Heart left ventricle (tissue), 16 donors: Measurements from ENCODE around the gene AJUBA. TPM values are rescaled to one million over a fixed set of nuclear protein-coding genes. Genes with fewer than 3 reads are reported as not detected.

ENCODE experiments used
- ATAC-seq, 4 donors: fragments of 200-7000 bp; cut with Tn5 transposase; one replicate each; pipeline ENCODE4 v1.9.1; 2020 to 2022; ENCODE audit warnings: moderate library complexity in 4 of 4, mild to moderate bottlenecking in 3 of 4, moderate number of reproducible peaks in 1 of 4
- DNase-seq, 5 donors: peaks; one replicate each; pipeline ENCODE4 v3.0.0-alpha.2; 2020
- H3K27ac ChIP-seq, 12 donors: fragments of 200-600 bp; sonication (generic) in 4 of 12; one replicate each; pipeline versions ENCODE4 v1.5.0 to v1.8.0; 2016 to 2022; ENCODE audit warnings: mild to moderate bottlenecking in 2 of 12
- H3K27me3 ChIP-seq, 9 donors: fragments of 200-600 bp; sonication (generic) in 2 of 9; one replicate each; pipeline versions ENCODE4 v1.5.1 to v1.8.0; 2016 to 2022; ENCODE audit warnings: mild to moderate bottlenecking in 3 of 9
- H3K36me3 ChIP-seq, 9 donors: fragments of 200-600 bp; sonication (generic) in 2 of 9; one replicate each; pipeline versions ENCODE4 v1.5.0 to v1.8.0; 2018 to 2022; ENCODE audit warnings: mild to moderate bottlenecking in 2 of 9
- H3K4me1 ChIP-seq, 12 donors: fragments of 200-600 bp; sonication (generic) in 4 of 12; one replicate each; pipeline versions ENCODE4 v1.5.0 to v1.8.0; 2016 to 2022; ENCODE audit warnings: mild to moderate bottlenecking in 3 of 12
- H3K4me3 ChIP-seq, 12 donors: fragments of 200-600 bp; sonication (generic) in 4 of 12; one replicate each; pipeline versions ENCODE4 v1.5.0 to v1.8.0; 2017 to 2022; ENCODE audit warnings: mild to moderate bottlenecking in 9 of 12, moderate library complexity in 4 of 12
- H3K9me3 ChIP-seq, 12 donors: fragments of 200-600 bp; sonication (generic) in 4 of 12; one replicate each; pipeline versions ENCODE4 v1.5.0 to v1.8.0; 2016 to 2022; ENCODE audit warnings: mild to moderate bottlenecking in 1 of 12
- POLR2A ChIP-seq, 2 donors: fragments of 450-650 bp; IDR thresholded peaks; one replicate each; pipeline ENCODE4 v1.6.1; 2017; ENCODE audit warnings: antibody characterized with exemption in 2 of 2, mild to moderate bottlenecking in 2 of 2, moderate library complexity in 2 of 2
- WGBS, 4 donors: extraction: QIAGEN DNeasy Blood & Tissue Kit in 2 of 4; methylation state at CpG; one replicate each; pipeline versions ENCODE4 v1.1.5 to v1.1.7; 2013 to 2018; 5-methylcytosine and 5-hydroxymethylcytosine counted together
- intact Hi-C, 10 donors: fragments of 100-400 bp; cut with DNase I; formaldehyde crosslinking; loops; one replicate each; pipeline versions ENCODE4 v1.11.1 to v1.14.2; 2022
- polyA plus RNA-seq, 2 donors: library from polyadenylated mRNA; stranded (reverse); fragments of 200-250 nt; gene quantifications; one replicate each; pipeline ENCODE4 v1.2.3, GENCODE V29; 2013
- total RNA-seq, 9 donors: library from RNA; depleted of rRNA in 2 of 9; stranded (reverse); fragments of >200 nt in 2 of 9; fragmentation: NEBNext Ultra II Directional in 3 of 9; extraction: Animal tissue kit (Norgen Biotek cat#: 25700) in 3 of 9; gene quantifications; one replicate each; pipeline versions ENCODE4 v1.1.0 to v1.2.4, GENCODE V29; 2016 to 2023
- TF ChIP-seq, protein P1 (sequence below), 12 donors: fragments of 200-600 bp; sonication (generic) in 4 of 12; IDR thresholded peaks; one replicate each; pipeline versions ENCODE4 v1.5.0 to v1.8.0; 2018 to 2022; ENCODE audit warnings: antibody characterized with exemption in 12 of 12, mild to moderate bottlenecking in 5 of 12
- donor health status: ischemic (EF 13 %, LVEDD 7.1; RV severe dilation, severe dysfunction).
- donor health status: healthy with polysubstance abuse.
- donor health status: DM: no; HTN: yes; CAD: no.
- donor health status: DM: no; HTN: no; CAD: no.
- donor health status: ischemic (EF 25% LVEDD 6.9; RV normal size, moderate dysfunction).
- donor health status: ischemic (EF 25% LVEDD 5.7; RV mildly dilated, moderate dysfunction).
- donor health status: healthy.
- donor health status: DM: yes; HTN: yes; CAD: no.
- donor health status: ischemic (EF 35%, LVEDD 5.7; RV mildly dilated, moderate dysfunction).
- donor health status: nonischemic (EF 11% LVEDD 7.7; RV severe dilation, severe dysfunction).
- donor health status: DM: yes; HTN: yes; CAD: no.
- donor health status: PGD.
- donor health status: ischemic (EF 29% LVEDD 5.4; RV normal size, mild dysfunction).
- donor health status: nonischemic (EF 23%, LVEDD 6.1; RV moderate dilation, normal function).

AJUBA gene
- total and polyA plus RNA-seq, 11 donors, result 5.6 to 18.0 (median 9.9) TPM

GRCh38 chr14:22945642-22946041, 36.7 kb downstream of the AJUBA start:
- no peaks in the 10 kb centered on the region for H3K9me3 ChIP-seq
- no peaks in the 10 kb centered on the region for H3K4me1 ChIP-seq
- no peak overlapping the region for H3K4me3 ChIP-seq
- no peak for DNase-seq
- H3K27ac ChIP-seq, result no peak overlapping the region
- H3K27me3 ChIP-seq, result no peaks in the 10 kb centered on the region
- intact Hi-C loops, result no loop called here
- ATAC-seq, result no peak
- peaks cover 0 to 86% (median 62%) of the 10 kb centered on the region in 9 donors for H3K36me3 ChIP-seq
- WGBS, 4 donors, result 97 to 99% (median 98%) methylated on average over 3 of the region's 3 CpGs
- TF ChIP-seq, protein P1, sequence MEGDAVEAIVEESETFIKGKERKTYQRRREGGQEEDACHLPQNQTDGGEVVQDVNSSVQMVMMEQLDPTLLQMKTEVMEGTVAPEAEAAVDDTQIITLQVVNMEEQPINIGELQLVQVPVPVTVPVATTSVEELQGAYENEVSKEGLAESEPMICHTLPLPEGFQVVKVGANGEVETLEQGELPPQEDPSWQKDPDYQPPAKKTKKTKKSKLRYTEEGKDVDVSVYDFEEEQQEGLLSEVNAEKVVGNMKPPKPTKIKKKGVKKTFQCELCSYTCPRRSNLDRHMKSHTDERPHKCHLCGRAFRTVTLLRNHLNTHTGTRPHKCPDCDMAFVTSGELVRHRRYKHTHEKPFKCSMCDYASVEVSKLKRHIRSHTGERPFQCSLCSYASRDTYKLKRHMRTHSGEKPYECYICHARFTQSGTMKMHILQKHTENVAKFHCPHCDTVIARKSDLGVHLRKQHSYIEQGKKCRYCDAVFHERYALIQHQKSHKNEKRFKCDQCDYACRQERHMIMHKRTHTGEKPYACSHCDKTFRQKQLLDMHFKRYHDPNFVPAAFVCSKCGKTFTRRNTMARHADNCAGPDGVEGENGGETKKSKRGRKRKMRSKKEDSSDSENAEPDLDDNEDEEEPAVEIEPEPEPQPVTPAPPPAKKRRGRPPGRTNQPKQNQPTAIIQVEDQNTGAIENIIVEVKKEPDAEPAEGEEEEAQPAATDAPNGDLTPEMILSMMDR (IDR thresholded peaks at IDR 0.05), result no peak

DNA sequence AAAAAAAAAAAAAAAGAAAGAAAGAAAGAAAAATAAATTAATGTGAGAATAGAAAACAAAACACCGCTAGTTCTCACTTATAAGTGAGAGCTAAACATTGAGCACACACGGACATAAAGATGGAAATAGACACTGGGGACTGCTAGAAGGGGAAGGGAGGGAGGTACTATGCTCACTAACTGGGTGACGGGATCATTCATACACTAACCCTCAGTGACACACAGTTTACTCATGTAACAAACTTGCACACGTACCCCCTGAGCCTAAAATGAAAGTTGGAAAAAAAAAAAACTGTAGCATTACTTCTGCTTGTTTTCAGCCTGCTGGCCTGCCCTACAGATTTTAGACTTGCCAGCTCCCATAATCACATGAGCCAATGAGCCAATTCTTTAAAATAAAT, 42.7 kb downstream of the AJUBA start:
- no peak for ATAC-seq
- no peak for DNase-seq
- no peaks in the 10 kb centered on the region for H3K27me3 ChIP-seq
- no peak overlapping the region for H3K27ac ChIP-seq
- H3K4me3 ChIP-seq, result no peak overlapping the region
- no peaks in the 10 kb centered on the region for H3K4me1 ChIP-seq
- TF ChIP-seq POLR2A (IDR thresholded peaks at IDR 0.05), result no peak
- TF ChIP-seq, protein P1 (IDR thresholded peaks at IDR 0.05), result no peak
- 92 to 96% (median 94%) methylated on average over 4 of the region's 4 CpGs for WGBS, 4 donors
- H3K36me3 ChIP-seq, result peaks cover 0 to 33% (median 16%) of the 10 kb centered on the region in 9 donors
- intact Hi-C loops, result no loop called here
- no peaks in the 10 kb centered on the region for H3K9me3 ChIP-seq

DNA sequence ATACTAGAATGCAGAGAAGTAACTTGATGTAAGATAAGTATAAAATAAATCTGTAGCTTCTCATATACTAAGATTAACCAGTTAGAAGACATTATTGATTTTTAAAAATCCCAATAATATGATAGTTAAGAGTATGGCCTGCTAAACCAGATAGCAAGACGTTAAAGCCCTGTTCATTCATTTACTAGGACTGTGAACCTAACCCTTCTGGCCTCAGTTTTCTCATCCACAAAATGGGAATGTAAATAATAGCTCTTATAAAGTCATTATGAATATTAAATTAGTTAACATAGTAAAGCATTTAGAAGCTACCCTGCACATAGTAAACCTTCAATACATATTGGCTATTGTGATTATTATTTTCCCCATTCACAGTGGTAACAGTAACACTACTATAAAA, 47.2 kb downstream of the AJUBA start:
- Histone ChIP-seq H3K4me3 (no peak overlapping the region), H3K27me3 (no peaks in the 10 kb centered on the region), H3K4me1 (peaks cover 0 to 7% (median under 1%) of the 10 kb centered on the region in 12 donors), H3K36me3 (peaks cover 0 to 11% (median 0%) of the 10 kb centered on the region in 9 donors), H3K27ac (no peak overlapping the region), H3K9me3 (no peaks in the 10 kb centered on the region)
- DNase-seq (no peak), ATAC-seq (no peak)
- intact Hi-C loops, result no loop called here
- 84 to 96% (median 91%) methylated on average over 1 of the region's 1 CpG for WGBS, 4 donors
- TF ChIP-seq, protein P1 (IDR thresholded peaks at IDR 0.05), result no peak
- TF ChIP-seq POLR2A (IDR thresholded peaks at IDR 0.05), result no peak

GRCh38 chr14:22932146-22932545, 50.2 kb downstream of the AJUBA start:
- H3K36me3 ChIP-seq, result peaks cover 0 to 11% (median 0%) of the 10 kb centered on the region in 9 donors
- DNase-seq (no peak), ATAC-seq (no peak)
- 78 to 95% (median 92%) methylated on average over 3 of the region's 3 CpGs for WGBS, 4 donors
- H3K27me3 ChIP-seq, result no peaks in the 10 kb centered on the region
- H3K4me3 ChIP-seq, result no peak overlapping the region
- H3K27ac ChIP-seq, result no peak overlapping the region
- intact Hi-C loops, result loop anchor here in 1 of 10 donors (5.0 kb wide), 1 partner anchor 45 kb away; no protein-coding TSS in a partner anchor
- no peak for TF ChIP-seq POLR2A (IDR thresholded peaks at IDR 0.05)
- TF ChIP-seq, protein P1 (IDR thresholded peaks at IDR 0.05), result no peak
- no peaks in the 10 kb centered on the region for H3K9me3 ChIP-seq
- peaks cover 0 to 22% (median 13%) of the 10 kb centered on the region in 12 donors for H3K4me1 ChIP-seq
